HG02884 (cell line): Measurements from ENCODE around the gene BIN1.

ENCODE experiments used
- ATAC-seq: cut with Tn5 transposase; IDR thresholded peaks from one replicate; pipeline ENCODE4 v1.9.1; 2021; ENCODE audit warnings: mild to moderate bottlenecking, moderate library complexity; ENCODE audit not compliant: unreplicated experiment

The BIN1 gene

GRCh38 chr2:127008265-127009015 lies 98.5 kb downstream of the BIN1 start:
- ATAC-seq = no peak

- no peak for ATAC-seq
Measured at GRCh38 chr2:127007652-127008051, 99.3 kb downstream of the BIN1 start.

GRCh38 chr2:127006962-127007361 lies 100.0 kb downstream of the BIN1 start:
- ATAC-seq = no peak

GRCh38 chr2:127004893-127005600 lies 101.9 kb downstream of the BIN1 start:
- no peak for ATAC-seq

- ATAC-seq = no peak
Measured at GRCh38 chr2:127003070-127003800, 103.7 kb downstream of the BIN1 start.

GRCh38 chr2:127001751-127002150 lies 105.2 kb downstream of the BIN1 start:
- no peak for ATAC-seq

- no peak for ATAC-seq
Measured at GRCh38 chr2:127000937-127001336, 106.0 kb downstream of the BIN1 start.

- no peak for ATAC-seq
Measured at GRCh38 chr2:127000194-127000593, 106.8 kb downstream of the BIN1 start.

GRCh38 chr2:126999106-126999756 lies 107.7 kb downstream of the BIN1 start:
- ATAC-seq = no peak

GRCh38 chr2:126998486-126998885 lies 108.5 kb downstream of the BIN1 start:
- ATAC-seq = no peak
